Measurements from ENCODE around the gene TMC3. TPM values are rescaled to one million over a fixed set of nuclear protein-coding genes. Genes with fewer than 3 reads are reported as not detected.

TMC3 gene
- total and polyA plus RNA-seq, 10 of the 15 experiments (the other 5 are each of a cell fraction or from before 2014, with no cell fraction given) = 0.03 to 0.04 (median 0.04) TPM; not detected in 7

GRCh38 chr15:81296673-81297072 lies 77.3 kb downstream of the TMC3 start (continued):
- TF ChIP-seq USF2 (IDR thresholded peaks at IDR 0.05; ENCODE audit: borderline replicate concordance, low read depth, low read length) = no peak
- TF ChIP-seq SIN3A (IDR thresholded peaks at IDR 0.05; ENCODE audit: low read depth, low read length) = no peak; the same call in 1 of the 2 replicates
- TF ChIP-seq EGR1 (IDR thresholded peaks at IDR 0.05; ENCODE audit: borderline replicate concordance in 1 of 2, low read depth in 2 of 2, low read length in 2 of 2) = peak in 1 of 2 experiments; percentile 86; a peak in 2 of 3 replicates
- TF ChIP-seq RAD51 (IDR thresholded peaks at IDR 0.05) = no peak
- peak; percentile 28 for TF ChIP-seq SMAD1 (IDR thresholded peaks at IDR 0.05; ENCODE audit: low read depth, partially characterized antibody)
- TF ChIP-seq IKZF1 (conservative IDR thresholded peaks at IDR 0.05) = peak; percentile 96
- peak; percentile 77 for TF ChIP-seq YY1 (IDR thresholded peaks at IDR 0.05; ENCODE audit: low read depth, low read length)
- peak; percentile 84; the same call in 1 of the 2 replicates for TF ChIP-seq MXI1 (IDR thresholded peaks at IDR 0.05; ENCODE audit: low read depth, low read length)
- TF ChIP-seq PML (IDR thresholded peaks at IDR 0.05; ENCODE audit: low read length) = no peak
- peak; percentile 89 for TF ChIP-seq CREM (IDR thresholded peaks at IDR 0.05; ENCODE audit: low read depth)
- no peak for TF ChIP-seq BRCA1 (IDR thresholded peaks at IDR 0.05; ENCODE audit: low read depth, low read length)
- TF ChIP-seq ZNF217 (IDR thresholded peaks at IDR 0.05) = no peak
- TF ChIP-seq BCL11A (IDR thresholded peaks at IDR 0.05; ENCODE audit: low read depth, low read length) = peak; percentile 84
- no peak for TF ChIP-seq ZZZ3 (IDR thresholded peaks at IDR 0.05; ENCODE audit: control insufficient read depth, insufficient read length, low read depth)
- TF ChIP-seq SRF (IDR thresholded peaks at IDR 0.05; ENCODE audit: low read depth in 2 of 2, low read length in 2 of 2) = 0 out of 4 replicates have a peak, but pooled peaks of 1 of the 2 experiments have one; percentile 24
- TF ChIP-seq KAT2A (conservative IDR thresholded peaks at IDR 0.05; ENCODE audit: control insufficient read depth, low read depth, low read length) = no peak
- no peak for TF ChIP-seq NFIC (IDR thresholded peaks at IDR 0.05; ENCODE audit: low read depth, low read length)
- peak; percentile 96 for TF ChIP-seq IRF4 (IDR thresholded peaks at IDR 0.05; ENCODE audit: low read depth, low read length)
- TF ChIP-seq KLF5 (IDR thresholded peaks at IDR 0.05; ENCODE audit: partially characterized antibody) = peak; percentile 58
- TF ChIP-seq IRF3 (IDR thresholded peaks at IDR 0.05) = no peak
- peak in 1 of 2 experiments; percentile 100; a peak in 2 of 4 replicates for TF ChIP-seq ETV6 (conservative IDR thresholded peaks at IDR 0.05 in 1 of 2, IDR thresholded peaks at IDR 0.05 in 1 of 2; ENCODE audit: borderline replicate concordance in 1 of 2, low read depth in 1 of 2)
- TF ChIP-seq PAX8 (IDR thresholded peaks at IDR 0.05) = no peak
- TF ChIP-seq FOXM1 (IDR thresholded peaks at IDR 0.05; ENCODE audit: low read depth, low read length) = no peak
- TF ChIP-seq MTA2 (IDR thresholded peaks at IDR 0.05; ENCODE audit: low read depth) = peak; percentile 79
- TF ChIP-seq STAT1 (conservative IDR thresholded peaks at IDR 0.05) = 0 out of 2 replicates have a peak, but pooled peaks have one; percentile 26
- peak; percentile 66; the same call in 1 of the 2 replicates for TF ChIP-seq HDGF (IDR thresholded peaks at IDR 0.05)
- no peak for TF ChIP-seq BCLAF1 (IDR thresholded peaks at IDR 0.05)
- TF ChIP-seq WRNIP1 (IDR thresholded peaks at IDR 0.05; ENCODE audit: borderline replicate concordance, low read depth, low read length) = no peak
